ENCODE results near the gene FAM151A.

The FAM151A gene

DNA sequence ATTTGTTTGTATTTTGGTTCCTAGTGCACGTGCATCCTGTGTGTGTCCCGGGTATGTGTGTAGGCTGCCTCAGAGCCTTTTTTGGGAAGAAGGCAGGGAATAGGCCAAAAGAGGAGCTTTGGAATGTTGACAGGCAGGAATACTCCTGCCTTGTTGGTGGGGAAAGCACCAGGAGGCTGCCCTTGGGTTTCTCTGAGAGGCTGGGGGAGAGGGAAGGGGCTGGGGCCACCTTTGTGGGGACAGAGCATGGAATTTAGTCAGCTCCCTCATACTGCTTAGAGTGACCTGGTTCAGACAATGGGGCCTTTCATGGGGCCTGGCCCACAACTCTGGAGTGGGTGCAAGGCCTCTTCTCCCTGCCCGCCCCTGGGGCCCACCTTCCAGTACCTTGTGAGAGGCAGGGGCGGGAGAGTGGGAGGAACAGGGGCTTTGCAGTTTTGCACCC is 44.0 kb downstream of the FAM151A start:
- DNase-seq (ENCODE audit: low read depth, low spot score) = no peak

DNA sequence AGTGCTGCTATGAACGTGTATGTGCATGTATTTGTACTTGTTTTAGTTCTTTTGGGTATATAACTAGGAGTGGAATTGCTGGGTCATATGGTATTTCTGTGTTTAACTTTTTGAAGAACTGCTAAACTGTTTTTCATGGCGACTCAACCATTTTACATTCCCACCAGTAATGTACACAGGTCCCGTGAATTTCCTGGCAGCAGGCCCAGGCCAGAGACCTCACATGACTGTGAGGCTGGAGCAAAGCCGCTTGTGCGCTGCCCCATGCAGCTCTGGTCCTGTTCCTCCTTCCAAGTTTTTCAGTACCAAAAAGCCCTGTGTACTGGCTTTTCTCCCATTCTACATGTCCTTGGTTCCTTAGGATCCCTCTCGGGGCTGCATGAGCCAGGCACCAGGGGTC is 45.7 kb downstream of the FAM151A start:
- DNase-seq (ENCODE audit: low read depth, low spot score) = no peak

DNA sequence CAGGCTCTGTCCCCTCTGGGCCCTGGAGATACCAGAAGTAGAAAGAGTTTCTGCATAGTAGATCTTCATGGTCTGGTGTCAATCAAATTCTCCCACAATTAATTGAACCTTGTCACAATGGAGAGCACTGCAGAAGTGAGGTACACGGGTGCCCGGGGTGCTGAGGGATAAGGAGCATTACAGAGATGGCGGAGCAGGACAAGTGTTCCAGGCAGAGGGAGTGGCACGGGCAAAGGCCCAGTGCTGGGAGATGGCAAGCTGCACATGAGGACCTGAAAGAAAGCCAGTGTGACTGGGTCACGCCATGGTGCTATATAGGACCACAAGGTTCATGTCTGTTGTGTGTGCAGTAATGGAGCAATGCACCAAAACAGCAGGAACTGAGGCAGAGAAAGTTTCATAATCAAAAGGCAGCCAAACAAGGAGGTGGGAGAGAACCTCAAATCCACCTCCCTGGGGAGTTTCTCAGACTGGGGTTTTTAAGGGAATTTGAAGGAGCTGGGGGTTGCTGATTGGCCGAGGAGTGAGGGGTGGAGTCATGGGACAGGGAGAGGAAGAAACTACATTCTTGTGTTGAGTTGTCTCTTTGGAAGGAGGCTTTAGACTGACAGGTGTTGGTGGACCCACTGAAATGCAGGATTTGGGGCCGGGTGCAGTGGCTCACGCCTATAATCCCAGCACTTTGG is 47.6 kb downstream of the FAM151A start:
- no peak for DNase-seq (ENCODE audit: low read depth, low spot score)

DNA sequence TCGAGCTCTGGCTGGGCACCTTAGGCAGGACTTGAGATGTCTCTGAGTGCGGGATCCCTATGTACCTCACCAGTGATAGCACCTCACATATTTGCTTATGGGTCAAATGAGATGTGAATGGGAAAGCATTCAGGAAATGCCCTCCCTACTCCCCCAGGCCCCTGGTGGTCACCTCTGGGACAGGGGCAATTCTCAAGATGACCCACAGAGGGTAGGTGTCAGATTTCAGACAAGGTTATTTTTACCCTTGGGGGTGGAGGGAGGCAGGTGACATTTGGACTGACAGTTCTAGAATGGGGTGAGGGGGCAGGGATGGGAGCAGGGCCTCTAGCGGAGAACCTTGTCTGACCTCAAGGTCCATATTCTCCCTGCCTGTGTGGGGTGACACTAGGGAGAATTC is 48.2 kb downstream of the FAM151A start:
- DNase-seq (ENCODE audit: low read depth, low spot score) = no peak

DNA sequence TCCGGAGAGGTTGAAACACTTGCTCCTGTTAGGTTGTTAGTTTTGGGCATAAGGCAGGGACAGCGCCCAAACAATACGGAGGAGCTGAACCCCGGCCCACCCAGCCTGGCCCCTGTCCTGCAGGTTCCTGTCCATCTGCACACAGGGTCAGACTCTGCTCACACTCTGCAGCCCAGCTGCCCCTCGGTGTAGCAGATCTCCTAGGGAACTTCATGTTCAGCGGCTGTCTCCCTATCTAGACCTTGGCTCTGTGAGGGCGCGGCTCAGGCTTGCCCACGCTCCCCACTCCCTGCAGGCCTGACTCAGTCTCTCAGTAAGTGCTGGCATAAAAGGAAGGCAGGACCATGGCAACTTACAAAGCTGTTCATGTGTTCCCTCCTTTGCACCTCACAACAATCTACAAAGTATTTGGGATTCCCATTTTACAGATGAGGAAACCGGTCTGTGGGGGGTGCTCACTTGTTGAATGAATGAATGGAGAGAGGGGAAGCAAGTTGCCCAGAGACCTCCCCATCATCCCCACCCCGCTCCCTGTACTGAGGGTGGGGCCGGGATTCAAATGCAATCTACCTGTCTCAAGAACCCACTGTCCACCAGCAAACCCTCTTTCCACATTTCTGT is 49.1 kb downstream of the FAM151A start:
- DNase-seq (ENCODE audit: low read depth, low spot score) = no peak

DNA sequence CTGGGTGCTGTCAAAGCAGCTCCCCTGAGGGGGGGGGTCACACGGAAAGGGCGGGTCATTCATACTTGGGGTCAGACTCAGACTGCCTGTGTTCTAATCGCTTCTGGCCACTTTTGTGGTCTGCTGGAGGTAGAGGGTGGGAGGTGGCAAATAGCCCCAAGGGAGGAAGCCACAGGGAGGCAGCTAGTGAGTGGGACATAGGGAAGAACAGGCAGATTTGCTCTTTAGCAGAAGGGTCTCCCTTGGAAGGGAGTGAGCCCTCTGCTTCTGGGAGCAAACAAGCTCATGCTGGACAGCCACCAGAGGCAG is 50.8 kb downstream of the FAM151A start:
- DNase-seq (ENCODE audit: low read depth, low spot score) = no peak

DNA sequence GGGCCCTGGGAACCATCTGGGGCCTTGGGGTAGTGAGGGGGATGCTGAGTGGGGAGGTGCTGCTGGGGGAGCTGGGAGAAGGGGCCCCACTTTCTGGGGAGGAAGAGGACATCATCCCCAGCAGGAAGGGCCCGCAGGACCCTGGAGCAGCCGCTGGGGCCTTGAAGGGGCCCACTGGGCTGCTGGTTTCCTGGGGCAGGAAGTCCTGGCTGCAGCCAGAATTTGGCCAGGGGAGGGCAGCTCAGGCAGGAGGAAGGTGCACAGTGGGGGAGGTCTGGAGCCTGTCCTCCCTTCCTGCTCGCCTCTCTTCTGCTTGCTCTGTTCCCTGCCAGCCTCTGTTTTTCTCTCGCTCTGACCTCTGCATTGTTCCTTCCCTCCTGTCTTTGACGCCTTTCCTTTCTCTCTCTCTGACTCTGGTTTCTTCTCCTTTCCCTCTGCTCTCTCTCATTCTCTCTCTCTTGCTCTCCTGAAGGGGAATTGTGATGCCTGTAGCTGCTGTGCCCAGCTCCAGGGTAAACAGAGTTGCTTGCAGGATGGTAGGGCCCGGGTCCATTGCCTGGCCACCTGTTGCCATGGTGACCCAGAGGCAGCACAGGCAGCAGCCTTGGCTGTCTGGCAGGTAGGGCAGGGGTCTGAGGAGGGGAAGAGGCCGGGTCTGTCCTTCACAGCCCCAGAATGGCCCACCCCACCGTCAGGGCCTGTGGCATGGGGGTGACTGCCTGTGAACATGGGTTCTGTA is 51.4 kb downstream of the FAM151A start:
- no peak for DNase-seq (ENCODE audit: low read depth, low spot score)

DNA sequence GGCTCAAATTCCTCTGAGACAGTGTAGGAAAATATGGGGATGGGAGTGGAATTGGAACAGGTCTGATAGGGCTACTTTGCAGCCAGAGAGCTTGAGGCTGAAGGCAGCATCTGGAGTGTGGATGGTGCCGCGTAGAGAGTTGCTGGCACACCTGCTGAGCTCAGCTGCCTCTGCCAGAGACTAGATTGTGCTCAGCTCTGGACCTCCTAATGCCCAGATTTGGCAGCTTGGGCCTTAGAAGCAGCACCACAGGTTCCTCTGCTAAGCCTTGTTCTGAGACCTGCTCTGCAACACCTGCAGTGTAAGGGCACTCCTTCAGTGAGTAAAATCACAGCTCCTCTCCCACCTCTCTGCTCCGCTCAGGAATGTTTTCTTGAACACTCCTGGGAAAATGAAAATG is 52.0 kb downstream of the FAM151A start:
- DNase-seq (ENCODE audit: low read depth, low spot score) = no peak

DNA sequence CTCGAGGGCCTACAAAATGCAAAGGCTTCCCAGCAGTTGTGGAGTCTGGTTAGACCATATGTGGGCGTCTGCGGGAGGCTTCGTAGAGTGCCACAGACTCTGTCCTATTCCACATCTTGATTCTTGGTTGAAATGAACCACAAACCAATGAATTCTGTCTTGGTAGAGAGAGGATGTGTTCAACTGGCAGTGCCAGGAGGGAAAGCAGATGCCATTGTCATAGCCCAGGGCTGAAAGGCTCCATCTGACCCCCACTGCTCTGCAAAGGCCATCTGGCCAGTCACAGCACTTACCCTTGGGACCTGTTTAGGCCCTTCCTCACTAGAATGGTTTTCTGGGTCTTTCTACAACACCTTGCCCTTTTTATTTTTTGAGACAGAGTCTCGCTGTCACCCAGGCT is 53.2 kb downstream of the FAM151A start:
- DNase-seq (ENCODE audit: low read depth, low spot score) = no peak

DNA sequence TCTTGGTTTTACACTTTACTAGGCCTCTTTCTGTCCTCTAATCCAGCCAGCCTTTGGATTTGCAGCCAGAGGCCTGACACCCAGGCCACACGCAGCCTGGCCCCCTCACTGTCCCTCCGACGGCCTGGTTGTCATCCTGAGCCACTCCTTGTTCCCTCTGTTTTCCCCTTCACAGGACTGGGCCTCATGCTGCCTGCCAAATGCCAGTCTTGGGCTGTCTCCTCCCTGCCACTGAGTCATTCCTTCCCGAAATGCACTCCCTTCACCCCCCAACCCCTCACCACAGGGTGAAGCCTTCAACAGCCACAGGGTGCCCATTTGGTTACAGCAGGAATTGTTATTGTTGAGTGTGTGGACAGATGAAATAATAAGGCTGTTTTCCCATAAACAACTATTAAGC is 54.0 kb downstream of the FAM151A start:
- DNase-seq (ENCODE audit: low read depth, low spot score) = no peak

DNA sequence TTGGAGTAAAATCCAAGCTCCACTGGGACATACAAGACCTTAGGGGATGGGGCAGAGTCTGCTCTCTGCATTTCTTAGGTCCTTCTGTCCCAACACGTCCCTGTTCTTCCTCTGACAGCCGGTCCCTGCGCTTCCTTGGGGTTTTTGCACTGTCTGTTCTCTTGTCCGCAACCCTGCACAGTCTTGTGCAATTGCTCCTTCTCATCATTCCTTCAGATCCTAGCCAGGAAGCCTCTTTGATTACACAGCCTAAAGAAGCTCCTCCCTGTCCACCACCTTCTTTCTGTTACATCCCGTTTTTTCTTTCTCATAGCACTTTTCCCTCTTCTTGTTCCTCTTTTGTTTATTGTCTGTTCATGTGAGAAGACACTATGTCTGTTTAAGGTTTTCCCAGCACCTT is 55.4 kb downstream of the FAM151A start:
- no peak for DNase-seq (ENCODE audit: low read depth, low spot score)

DNA sequence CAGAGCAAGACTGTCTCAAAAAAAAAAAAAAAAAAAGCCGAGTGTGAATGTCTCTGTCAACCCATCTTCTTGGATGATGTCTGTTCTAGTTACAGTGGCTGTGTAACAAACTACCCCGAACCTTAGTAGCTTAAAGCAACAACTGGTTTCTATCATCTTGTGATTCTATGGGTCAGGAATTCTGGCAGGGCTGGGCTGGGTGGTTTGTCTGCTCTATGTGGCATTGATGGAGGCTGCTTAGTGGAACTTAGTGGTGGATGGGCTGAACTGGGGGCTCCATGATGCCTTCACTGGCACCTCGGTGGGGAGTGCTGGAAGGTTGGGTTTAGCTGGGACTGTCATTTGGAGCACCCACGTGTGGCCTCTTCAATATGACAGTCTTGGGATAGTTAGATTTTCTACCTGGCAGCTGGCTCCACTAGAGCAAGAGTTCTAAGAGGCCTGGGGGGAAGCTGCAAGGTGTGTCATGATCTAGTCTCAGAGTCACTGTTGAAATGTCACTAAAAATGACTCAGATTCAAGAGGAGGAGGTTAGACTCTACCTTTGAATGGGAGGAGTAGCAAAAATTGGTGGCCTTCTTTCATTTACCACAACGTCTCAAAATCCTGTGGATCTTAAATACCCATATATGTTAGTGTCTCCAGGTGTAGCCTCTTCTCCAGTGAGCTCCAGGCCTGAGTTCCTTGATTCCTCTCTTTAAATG is 56.7 kb downstream of the FAM151A start:
- no peak for DNase-seq (ENCODE audit: low read depth, low spot score)

DNA sequence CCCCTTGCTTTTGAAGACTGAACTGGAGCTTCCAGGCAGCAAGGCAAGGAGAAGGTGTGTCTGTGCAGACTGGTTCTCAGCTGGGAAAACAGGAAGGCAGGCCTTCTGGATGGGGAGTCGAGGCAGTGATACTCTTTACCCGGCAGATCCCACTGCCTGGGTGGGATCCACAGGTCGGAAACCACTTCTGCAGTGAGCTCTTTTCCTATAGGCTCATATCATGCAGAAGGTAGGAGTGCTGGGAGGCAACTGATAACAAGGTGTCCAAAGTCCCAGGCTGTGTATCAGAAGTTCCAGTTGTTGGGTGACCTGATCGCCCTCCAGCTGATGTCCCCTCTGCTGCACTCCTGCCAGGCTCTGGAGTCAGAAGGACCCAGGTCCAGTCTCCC is 58.2 kb downstream of the FAM151A start:
- no peak for DNase-seq (ENCODE audit: low read depth, low spot score)

DNA sequence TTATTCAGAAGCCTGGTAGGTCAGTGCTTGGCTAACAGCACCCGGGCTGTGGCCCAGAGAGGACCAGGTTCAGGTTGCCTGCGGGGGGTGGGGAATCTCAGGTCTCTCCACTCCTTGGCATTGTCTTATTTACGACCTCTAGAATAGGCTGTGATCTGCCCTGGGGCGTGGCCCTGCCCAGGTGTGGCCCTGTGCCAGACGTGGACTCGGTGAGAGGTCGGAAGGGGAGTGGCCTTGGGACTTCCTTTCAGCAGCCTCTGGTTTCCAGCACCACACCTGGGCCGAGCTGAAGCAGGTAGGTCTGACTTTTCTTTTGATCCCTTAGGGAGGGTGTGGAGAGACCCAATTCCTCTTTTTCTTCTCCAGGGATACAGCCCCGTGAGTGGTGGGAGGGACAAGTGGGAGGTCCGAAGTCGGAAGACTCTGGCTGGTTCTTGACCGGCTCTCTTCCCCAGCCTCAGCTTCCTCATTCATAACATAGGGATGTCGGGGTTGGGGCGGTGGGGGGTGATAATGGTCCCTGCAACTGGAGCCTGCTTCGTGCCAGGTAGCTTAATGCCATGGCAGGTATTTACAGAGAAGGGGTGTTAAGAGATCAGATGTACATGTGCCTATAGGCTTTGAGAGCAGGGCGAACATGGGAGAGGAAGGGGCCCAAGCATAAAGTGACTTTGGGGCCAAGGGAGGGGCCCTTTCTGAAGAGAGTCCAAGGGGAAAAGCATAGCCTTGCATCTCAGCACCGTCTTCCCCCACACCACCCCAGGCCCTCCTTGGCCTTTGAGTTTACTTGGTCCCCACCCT is 58.8 kb downstream of the FAM151A start:
- DNase-seq (ENCODE audit: low read depth, low spot score) = no peak

DNA sequence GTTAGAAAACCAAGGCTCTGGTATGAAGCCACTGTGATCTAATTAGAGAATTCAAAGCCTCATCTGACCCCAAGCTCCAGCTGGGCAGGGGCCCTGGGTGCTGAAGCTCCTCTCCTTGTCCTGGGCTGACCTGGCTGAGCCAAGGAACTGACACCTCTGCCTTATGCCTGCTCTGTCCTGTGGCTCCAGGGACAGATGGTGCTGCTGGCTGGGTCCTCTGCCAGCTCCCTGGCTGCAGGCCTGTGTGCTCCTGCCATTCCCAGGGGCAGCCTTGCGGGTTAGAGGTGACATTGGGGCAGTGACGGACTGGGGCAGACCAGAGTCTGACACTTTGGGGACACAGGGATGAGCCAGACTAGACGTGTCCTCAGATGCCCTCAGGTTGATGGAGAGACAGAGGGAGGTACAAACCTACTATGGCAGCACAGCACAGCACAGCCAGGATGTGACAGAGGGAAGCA is 63.5 kb downstream of the FAM151A start:
- DNase-seq (ENCODE audit: low read depth, low spot score) = no peak
